HUES64 (cell line): ENCODE data around the gene MYO10.

ENCODE experiments used
- H3K27ac ChIP-seq: 2 replicates; pipeline ENCODE4 v1.7.0; 2013; ENCODE audit warnings: low read depth, low read length, inconsistent platforms
- H3K27me3 ChIP-seq: 2 replicates; pipeline ENCODE4 v1.6.1; 2013; ENCODE audit warnings: mild to moderate bottlenecking, low read length; ENCODE audit not compliant: insufficient read depth
- H3K36me3 ChIP-seq: 2 replicates; pipeline ENCODE4 v1.6.1; 2013; ENCODE audit warnings: mild to moderate bottlenecking, low read length; ENCODE audit not compliant: insufficient read depth
- H3K4me1 ChIP-seq: 2 replicates; pipeline ENCODE4 v1.6.1; 2013; ENCODE audit warnings: mild to moderate bottlenecking, low read length, moderate library complexity; ENCODE audit not compliant: insufficient read depth
- H3K4me3 ChIP-seq: 2 replicates; pipeline ENCODE4 v1.5.1; 2013; ENCODE audit warnings: mild to moderate bottlenecking, low read length, moderate library complexity
- H3K9ac ChIP-seq: 2 replicates; pipeline ENCODE4 v1.6.1; 2013; ENCODE audit warnings: mild to moderate bottlenecking, low read depth, low read length
- H3K9me3 ChIP-seq: 2 replicates; pipeline ENCODE4 v1.6.1; 2013; ENCODE audit warnings: low read depth, low read length; ENCODE audit not compliant: insufficient read depth
- WGBS: fragments of 150-250, 120-280 bp; methylation state at CpG from one replicate; pipeline ENCODE4 v1.1.7; 2013; ENCODE audit warnings: missing lambda C conversion rate; 5-methylcytosine and 5-hydroxymethylcytosine counted together

The MYO10 gene

DNA sequence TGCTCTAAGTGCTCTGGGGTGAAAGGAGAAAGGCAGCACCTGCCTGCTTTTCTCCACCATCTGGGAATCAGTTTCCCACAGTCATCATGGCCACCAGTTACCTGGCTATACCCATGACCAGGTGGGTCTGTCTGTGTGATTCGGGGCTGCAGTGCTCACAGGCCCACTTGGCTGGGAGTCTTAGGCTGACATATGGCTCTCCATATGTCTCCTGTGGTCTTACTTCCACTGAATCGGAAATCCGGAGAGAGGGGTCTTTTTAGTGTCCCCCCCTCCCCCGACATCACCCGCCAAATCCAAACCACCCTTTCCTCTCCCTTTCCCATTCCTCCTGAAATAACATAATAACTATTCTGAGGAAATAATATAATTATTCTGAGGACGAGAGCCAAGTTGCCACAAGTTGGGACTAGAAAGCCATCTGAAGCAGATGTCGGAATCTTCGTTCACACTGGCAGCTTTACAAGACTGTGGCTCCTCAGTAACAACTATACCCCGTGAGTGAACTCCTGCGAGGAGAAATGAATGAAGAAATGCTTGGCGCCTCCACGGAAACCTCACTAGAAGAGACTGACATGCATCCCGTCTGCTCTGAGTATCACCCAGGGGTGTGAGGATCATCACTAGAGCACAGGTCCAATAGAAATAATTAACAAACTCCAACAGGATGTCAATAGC is 143.4 kb downstream of the MYO10 start:
- WGBS: 85% methylated on average over 12 of the region's 13 CpGs
- Histone ChIP-seq H3K27ac (no peak overlapping the region), H3K9me3 (no peaks in the 10 kb centered on the region), H3K4me1 (peaks cover 4% of the 10 kb centered on the region), H3K4me3 (no peak overlapping the region), H3K27me3 (no peaks in the 10 kb centered on the region), H3K36me3 (peaks cover 2% of the 10 kb centered on the region; the same call in 1 of the 2 replicates), H3K9ac (no peak overlapping the region)

DNA sequence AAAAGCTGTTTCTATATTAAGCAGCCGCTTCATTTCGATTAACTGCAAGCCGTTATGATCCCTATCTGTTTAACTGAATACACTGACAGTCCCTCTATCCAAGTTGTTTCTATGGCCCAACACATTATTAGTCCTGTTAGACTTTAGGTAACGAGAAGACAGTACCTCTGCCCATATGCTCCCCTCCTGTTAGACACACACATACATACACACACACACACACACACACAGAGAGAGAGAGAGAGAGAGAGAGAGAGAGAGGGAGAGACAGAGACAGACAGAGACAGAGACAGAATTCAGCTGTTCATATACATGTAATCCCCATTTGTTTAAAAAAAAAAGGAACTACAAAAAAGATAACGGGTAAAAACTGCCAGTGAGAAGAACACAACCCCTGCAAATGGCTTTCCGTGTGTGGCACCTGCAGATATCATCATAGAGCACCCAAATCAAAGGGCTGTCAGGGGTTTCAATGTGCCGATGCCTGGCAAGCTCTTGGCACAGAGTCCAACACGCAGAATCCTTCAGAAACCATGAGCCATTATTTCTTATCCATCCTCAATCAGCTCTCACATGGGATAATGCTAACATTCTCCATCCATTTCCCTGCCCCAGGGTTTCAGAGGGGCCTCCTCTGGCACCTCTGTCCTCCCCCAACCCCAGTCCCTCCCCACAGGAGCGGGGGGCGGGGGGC is 144.0 kb downstream of the MYO10 start:
- WGBS: 92% methylated on average over 9 of the region's 10 CpGs
- Histone ChIP-seq H3K36me3 (peaks cover 2% of the 10 kb centered on the region; the same call in 1 of the 2 replicates), H3K4me1 (peaks cover 4% of the 10 kb centered on the region), H3K27me3 (no peaks in the 10 kb centered on the region), H3K27ac (no peak overlapping the region), H3K9ac (no peak overlapping the region), H3K4me3 (no peak overlapping the region), H3K9me3 (no peaks in the 10 kb centered on the region)

DNA sequence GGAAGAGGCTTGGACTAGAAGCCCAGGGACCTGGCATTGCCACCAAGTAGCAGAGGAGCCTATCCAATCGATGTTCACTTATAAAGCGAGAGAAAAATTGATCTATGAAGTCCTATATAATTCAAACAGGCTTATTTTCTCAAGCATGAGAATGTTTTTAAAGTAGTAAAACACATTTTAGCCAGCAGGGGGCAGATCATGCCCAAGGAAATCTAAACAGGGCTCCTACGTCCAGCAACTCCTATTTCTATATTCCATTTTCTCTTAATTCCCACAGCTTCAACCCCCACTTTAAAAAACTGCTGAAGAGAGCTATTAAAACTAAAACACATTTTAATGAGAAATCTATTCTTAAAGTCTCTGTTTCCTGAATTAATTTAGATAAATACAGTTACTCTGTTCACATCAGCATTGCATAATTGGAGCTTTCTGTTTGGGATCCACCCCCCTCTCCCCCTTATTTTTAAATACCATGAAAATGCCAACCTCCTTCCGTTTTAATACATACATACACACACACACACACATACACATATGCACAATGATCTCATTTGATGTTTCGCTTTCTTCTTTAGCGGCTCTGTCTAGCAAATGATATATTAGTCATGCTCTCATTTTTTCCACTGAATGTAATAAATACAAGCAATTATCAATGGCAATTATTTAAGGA is 144.9 kb downstream of the MYO10 start:
- H3K4me3 ChIP-seq: no peak overlapping the region
- no peaks in the 10 kb centered on the region for H3K27me3 ChIP-seq
- no peaks in the 10 kb centered on the region for H3K9me3 ChIP-seq
- peaks cover 2% of the 10 kb centered on the region; the same call in 1 of the 2 replicates for H3K36me3 ChIP-seq
- H3K4me1 ChIP-seq: no peaks in the 10 kb centered on the region
- WGBS: 59% methylated on average over 6 of the region's 6 CpGs
- no peak overlapping the region for H3K27ac ChIP-seq
- H3K9ac ChIP-seq: no peak overlapping the region

DNA sequence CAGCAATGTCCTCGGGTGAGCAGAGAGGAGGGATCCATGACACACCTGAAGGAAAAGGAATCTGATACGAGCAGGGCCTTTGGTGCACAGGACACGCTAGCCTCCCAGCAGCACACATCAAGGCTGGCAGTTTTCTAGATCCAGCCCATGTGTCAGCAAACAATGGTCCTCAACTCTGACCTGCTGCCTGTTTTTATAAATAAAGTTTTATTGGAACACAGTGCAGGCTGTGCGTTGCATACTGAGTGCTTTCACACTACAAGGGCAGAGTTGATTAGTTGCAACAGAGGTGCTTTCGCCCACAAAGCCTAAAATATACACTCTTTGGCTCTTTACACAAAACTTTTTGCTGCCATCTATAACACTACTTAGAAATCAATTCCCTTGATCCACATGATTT is 147.1 kb downstream of the MYO10 start:
- 86% methylated on average over 5 of the region's 5 CpGs for WGBS

DNA sequence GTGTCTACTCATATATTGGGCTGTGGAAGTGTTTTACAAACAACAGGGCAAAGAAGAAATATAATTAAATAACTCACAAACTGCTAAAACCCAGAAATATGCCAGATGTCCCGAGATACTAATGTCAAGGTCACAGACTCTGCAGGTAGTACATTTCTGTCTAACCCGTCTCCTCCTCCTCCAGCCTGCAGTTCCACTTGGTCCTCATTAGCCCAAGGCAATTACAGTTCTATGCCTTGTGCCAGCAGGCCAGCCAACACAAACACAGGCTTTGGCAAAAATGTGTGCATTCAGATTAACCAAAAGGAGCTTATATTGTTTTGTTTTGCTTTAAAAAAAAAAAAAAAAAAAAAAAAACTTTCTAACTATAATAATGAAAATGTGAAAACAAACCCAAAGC is 148.8 kb downstream of the MYO10 start:
- H3K9me3 ChIP-seq: no peaks in the 10 kb centered on the region
- no peak overlapping the region for H3K27ac ChIP-seq
- H3K9ac ChIP-seq: no peak overlapping the region
- WGBS: 91% methylated on average over 2 of the region's 2 CpGs
- no peak overlapping the region for H3K4me3 ChIP-seq
- H3K36me3 ChIP-seq: peaks cover 3% of the 10 kb centered on the region; the same call in 1 of the 2 replicates
- H3K4me1 ChIP-seq: 0 out of 2 replicates have a peak, but pooled peaks cover 2% of the 10 kb centered on the region
- H3K27me3 ChIP-seq: no peaks in the 10 kb centered on the region

More for the DNA sequence above, 147.1 kb downstream of the MYO10 start:
- H3K9me3 ChIP-seq: no peaks in the 10 kb centered on the region
- H3K27ac ChIP-seq: no peak overlapping the region
- H3K27me3 ChIP-seq: no peaks in the 10 kb centered on the region
- H3K4me3 ChIP-seq: no peak overlapping the region
- H3K36me3 ChIP-seq: peaks cover 2% of the 10 kb centered on the region; the same call in 1 of the 2 replicates
- 0 out of 2 replicates have a peak, but pooled peaks cover 2% of the 10 kb centered on the region for H3K4me1 ChIP-seq
- H3K9ac ChIP-seq: no peak overlapping the region

DNA sequence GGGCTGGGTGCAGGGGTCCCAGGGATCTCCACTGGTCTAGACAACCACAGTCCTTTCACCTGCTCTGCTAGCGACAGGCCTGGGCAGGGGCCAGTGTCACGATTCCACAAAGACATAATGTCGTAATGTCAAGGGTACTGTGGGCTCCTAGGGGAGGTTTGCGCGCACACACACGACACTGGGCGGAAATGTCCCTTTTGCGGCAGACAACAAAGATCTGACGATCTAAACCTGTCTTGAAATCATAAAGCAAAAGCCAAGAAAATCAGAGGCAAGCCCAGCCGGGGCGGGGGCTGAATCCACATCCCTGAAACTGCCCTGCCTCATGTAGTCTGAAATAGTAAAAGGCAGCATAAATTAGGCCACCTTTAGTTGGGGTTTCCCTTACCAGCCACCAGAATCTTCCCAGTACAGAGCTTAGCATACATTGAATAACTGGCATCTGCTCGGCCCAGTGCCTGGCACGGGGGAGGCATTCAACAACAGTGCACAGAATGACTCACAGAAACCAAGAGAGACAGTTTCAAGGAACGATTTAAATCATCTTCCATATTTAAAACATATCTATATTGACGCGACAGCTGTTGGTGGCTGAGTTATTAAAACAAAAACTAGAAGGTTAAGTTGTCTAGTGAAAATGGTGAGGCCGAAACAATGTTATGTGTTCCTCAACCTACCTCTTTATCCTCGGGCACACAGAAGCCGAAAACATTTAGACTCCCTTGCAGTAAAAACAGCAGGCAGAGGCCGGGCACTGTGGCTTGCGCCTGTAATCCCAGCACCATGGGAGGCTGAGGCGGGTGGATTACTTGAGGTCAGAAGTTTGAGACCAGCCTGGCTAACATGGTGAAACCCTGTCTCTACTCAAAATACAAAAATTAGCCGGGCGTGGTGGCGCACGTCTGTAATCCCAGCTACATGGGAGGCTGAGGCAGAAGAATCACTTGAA is 151.0 kb downstream of the MYO10 start:
- Histone ChIP-seq H3K9me3 (no peaks in the 10 kb centered on the region), H3K4me3 (no peak overlapping the region), H3K27ac (no peak overlapping the region), H3K27me3 (no peaks in the 10 kb centered on the region), H3K4me1 (0 out of 2 replicates have a peak, but pooled peaks cover 2% of the 10 kb centered on the region), H3K9ac (no peak overlapping the region; the same call in 1 of the 2 replicates), H3K36me3 (peaks cover 17% of the 10 kb centered on the region; the same call in 1 of the 2 replicates)
- WGBS: 80% methylated on average over 23 of the region's 26 CpGs

DNA sequence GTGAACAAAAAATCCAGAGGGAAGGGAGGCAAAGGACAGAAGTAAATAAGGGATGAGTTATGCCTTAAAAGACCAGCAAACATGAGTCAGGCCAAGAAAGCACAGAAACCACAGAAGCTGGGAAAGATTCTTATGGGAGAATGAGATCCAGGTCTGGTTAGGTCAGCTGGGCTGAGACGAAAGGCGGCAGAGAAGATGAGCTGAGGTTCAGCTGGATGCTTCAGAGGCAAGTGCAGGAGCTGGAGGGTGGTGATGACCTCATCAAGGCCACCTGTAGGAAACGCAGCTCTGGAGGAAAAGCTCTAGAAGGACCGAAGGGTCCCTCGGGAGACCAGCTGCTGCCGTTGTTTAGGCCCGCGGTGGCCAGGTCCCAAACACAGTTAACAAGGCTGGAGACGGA is 152.0 kb downstream of the MYO10 start:
- H3K9ac ChIP-seq: no peak overlapping the region

DNA sequence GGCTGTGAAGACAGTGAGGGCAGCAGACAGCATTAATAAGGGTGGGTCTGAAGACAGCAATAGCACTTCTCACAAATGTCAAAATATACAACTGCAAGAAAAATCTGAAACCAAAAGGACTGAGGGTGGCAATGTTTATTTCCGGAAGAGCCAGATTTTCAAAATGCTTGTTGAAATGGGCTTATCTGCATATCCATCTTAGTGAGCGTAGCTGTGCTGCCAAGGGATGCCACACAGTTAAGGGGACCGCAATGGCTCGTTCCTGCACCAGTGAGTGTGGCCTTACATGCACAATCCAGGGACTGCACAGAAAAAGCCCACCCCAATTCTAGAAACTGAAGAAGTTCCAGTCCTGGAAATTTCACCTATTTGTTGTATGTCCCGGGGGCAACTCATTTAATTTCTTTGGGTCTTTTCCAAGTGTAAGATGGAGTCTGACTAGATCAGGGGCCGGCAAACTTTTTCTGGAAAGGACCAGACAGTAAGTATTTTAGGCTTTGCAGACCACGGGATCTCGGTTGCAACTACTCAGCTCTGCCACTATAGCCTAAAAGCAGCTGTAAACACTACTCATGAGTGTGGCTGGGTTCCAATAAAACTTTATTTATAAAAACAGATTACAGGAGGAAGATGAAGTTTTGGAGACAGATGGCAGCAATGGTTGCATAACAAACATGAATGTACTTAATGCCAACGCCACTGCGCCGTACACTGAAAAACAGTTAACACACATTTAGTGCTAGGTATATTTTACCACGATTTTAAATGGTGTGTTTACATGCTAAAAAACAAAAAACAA is 154.1 kb downstream of the MYO10 start:
- H3K27me3 ChIP-seq: no peaks in the 10 kb centered on the region
- H3K9me3 ChIP-seq: no peaks in the 10 kb centered on the region
- no peak overlapping the region for H3K4me3 ChIP-seq
- 96% methylated on average over 12 of the region's 12 CpGs for WGBS
- H3K9ac ChIP-seq: no peak overlapping the region
- peaks cover 2% of the 10 kb centered on the region; the same call in 1 of the 2 replicates for H3K4me1 ChIP-seq
- peaks cover 26% of the 10 kb centered on the region; the same call in 1 of the 2 replicates for H3K36me3 ChIP-seq
- no peak overlapping the region for H3K27ac ChIP-seq

More for the DNA sequence above, 152.0 kb downstream of the MYO10 start:
- WGBS: 95% methylated on average over 9 of the region's 9 CpGs
- H3K4me1 ChIP-seq: 0 out of 2 replicates have a peak, but pooled peaks cover 2% of the 10 kb centered on the region
- no peak overlapping the region for H3K4me3 ChIP-seq
- H3K27me3 ChIP-seq: no peaks in the 10 kb centered on the region
- peaks cover 24% of the 10 kb centered on the region; the same call in 1 of the 2 replicates for H3K36me3 ChIP-seq
- H3K27ac ChIP-seq: no peak overlapping the region
- H3K9me3 ChIP-seq: no peaks in the 10 kb centered on the region

DNA sequence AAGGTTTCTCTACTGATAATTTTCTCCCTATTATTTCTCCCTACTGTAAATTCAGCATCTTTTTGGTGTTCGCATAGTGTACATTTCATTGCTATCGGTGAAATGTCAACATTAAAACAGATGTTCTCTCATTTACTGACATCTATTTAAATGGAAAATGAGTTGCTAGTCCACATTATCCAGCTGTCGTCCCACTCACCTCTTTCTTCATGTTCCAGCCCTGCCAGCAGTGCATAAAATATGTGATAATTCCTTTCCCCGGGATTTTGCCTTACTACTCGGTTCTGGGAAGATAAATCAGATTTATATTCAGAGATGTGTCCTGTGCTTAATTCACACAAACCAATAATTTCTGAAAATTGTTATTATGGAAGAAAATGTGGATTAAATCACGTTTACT is 155.8 kb downstream of the MYO10 start:
- Histone ChIP-seq H3K9ac (no peak overlapping the region), H3K4me1 (peaks cover 2% of the 10 kb centered on the region; the same call in 1 of the 2 replicates), H3K36me3 (peaks cover 26% of the 10 kb centered on the region; the same call in 1 of the 2 replicates), H3K27ac (no peak overlapping the region), H3K4me3 (no peak overlapping the region), H3K9me3 (no peaks in the 10 kb centered on the region), H3K27me3 (no peaks in the 10 kb centered on the region)
- whole genome bisulfite sequencing: over 99% methylated on average over 6 of the region's 6 CpGs

DNA sequence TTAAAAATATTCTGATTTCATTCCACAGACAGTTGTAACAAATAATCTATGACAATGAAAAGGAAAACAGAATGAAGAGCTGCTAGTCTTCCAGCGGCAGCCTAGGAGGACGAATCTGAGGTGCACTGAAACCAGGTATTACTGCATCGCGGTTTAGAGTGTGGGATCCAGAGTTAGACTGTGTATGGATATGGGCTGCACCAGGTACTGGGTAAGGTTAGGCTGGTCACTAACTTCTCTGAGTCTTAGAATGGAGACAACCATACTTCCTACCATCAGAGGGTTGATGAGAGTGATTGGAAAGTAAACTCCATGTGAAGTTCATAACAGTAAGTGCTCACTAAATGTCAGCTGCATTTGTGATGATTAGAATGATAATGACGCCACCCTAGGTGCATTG is 158.7 kb downstream of the MYO10 start:
- Histone ChIP-seq H3K27me3 (no peaks in the 10 kb centered on the region), H3K4me3 (no peak overlapping the region), H3K9me3 (no peaks in the 10 kb centered on the region), H3K9ac (no peak overlapping the region), H3K36me3 (peaks cover 26% of the 10 kb centered on the region; the same call in 1 of the 2 replicates), H3K27ac (no peak overlapping the region), H3K4me1 (peaks cover 4% of the 10 kb centered on the region)
- WGBS: 94% methylated on average over 5 of the region's 5 CpGs
